Measurements from ENCODE around the gene ANGPTL7. TPM values are rescaled to one million over a fixed set of nuclear protein-coding genes. Genes with fewer than 3 reads are reported as not detected.

Gene ANGPTL7, protein sequence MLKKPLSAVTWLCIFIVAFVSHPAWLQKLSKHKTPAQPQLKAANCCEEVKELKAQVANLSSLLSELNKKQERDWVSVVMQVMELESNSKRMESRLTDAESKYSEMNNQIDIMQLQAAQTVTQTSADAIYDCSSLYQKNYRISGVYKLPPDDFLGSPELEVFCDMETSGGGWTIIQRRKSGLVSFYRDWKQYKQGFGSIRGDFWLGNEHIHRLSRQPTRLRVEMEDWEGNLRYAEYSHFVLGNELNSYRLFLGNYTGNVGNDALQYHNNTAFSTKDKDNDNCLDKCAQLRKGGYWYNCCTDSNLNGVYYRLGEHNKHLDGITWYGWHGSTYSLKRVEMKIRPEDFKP
- total RNA-seq (2013; cell fraction: nucleolus; rRNA removed) = not detected in 2 replicates
- total RNA-seq (2014; rRNA removed) (not detected in 2 replicates), total RNA-seq (2014; rRNA removed; fragmentation: Illumina TruSeq; extraction: Trizol) (not detected in 2 replicates), total RNA-seq (2021) (not detected in 2 replicates), polyA plus RNA-seq (2011; rRNA removed) (not detected in 2 replicates), polyA plus RNA-seq (2014; fragmentation: Illumina TruSeq; extraction: Trizol) (not detected in 2 replicates), polyA plus RNA-seq (2014; fragmentation: Nextera tagmentation; extraction: Ambion mirVana) (not detected), polyA plus RNA-seq (2014; rRNA removed) (not detected in 2 replicates), polyA plus RNA-seq (2016; fragmentation: Nextera tagmentation; extraction: Ambion mirVana) (under 1 TPM in 1 of 2 experiments, not detected in 1; 0.09 TPM), polyA minus RNA-seq (2011; rRNA and poly(A)+ RNA removed) (not detected in 2 replicates), Bru-seq, nascent RNA (not detected), BruChase-seq, experiment 1, labeled RNA remaining after a 6-hour chase (not detected), BruChase-seq, experiment 2, labeled RNA remaining after a 2-hour chase (not detected)
- not detected for polyA plus RNA-seq (2011; ENCODE audit: low read depth)
- not detected in 2 replicates for polyA plus RNA-seq (2011; cell fraction: cytosol; rRNA removed)
- polyA plus RNA-seq (2011; cell fraction: nucleus; rRNA removed) = not detected in 2 replicates
- polyA plus RNA-seq (2012) = 0.06 and 0.07 TPM in 2 replicates
- not detected in 2 replicates for polyA minus RNA-seq (2011; cell fraction: cytosol; rRNA and poly(A)+ RNA removed)
- polyA minus RNA-seq (2011; cell fraction: nucleus; rRNA and poly(A)+ RNA removed) = not detected in 2 replicates
- long read RNA-seq, experiment 1 = 0 reads
- long read RNA-seq, experiment 2 = 0 reads

- Histone ChIP-seq H3K36me3 (ENCODE audit: control insufficient read depth in 2 of 2, insufficient read depth in 2 of 2, low read length in 1 of 2) (peaks cover 15 to 26% of the 10 kb centered on the region in 2 experiments), H3K27ac (ENCODE audit: control insufficient read depth, insufficient read depth) (no peak within 1 kb of the TSS), H3K4me1 (ENCODE audit: control insufficient read depth, insufficient read depth, low read length) (no peaks in the 10 kb centered on the region), H3K79me2 (ENCODE audit: control insufficient read depth, insufficient read depth, low read length) (no peaks in the 10 kb centered on the region), H3K4me3 (no peak within 1 kb of the TSS), H3K27me3 (replicated peaks in 1 of 2; ENCODE audit: control insufficient read depth in 2 of 2, insufficient read depth in 2 of 2, low read length in 1 of 2) (no peaks in the 10 kb centered on the region), H4K20me1 (ENCODE audit: control insufficient read depth, insufficient read depth) (no peaks in the 10 kb centered on the region), H2AFZ (ENCODE audit: control insufficient read depth, low read depth, low read length) (no peak within 1 kb of the TSS), H3K4me2 (ENCODE audit: control insufficient read depth, insufficient read depth) (no peak within 1 kb of the TSS), H3K9ac (ENCODE audit: control insufficient read depth, insufficient read depth, low read length) (no peak within 1 kb of the TSS), H3K9me3 (replicated peaks; ENCODE audit: control insufficient read depth, insufficient read depth, low read length) (no peaks in the 10 kb centered on the region)
- intact Hi-C loops (cut with micrococcal nuclease; ENCODE audit: unreplicated experiment) = no loop called here
- no peak for ATAC-seq
- BruUV-seq (replicated peaks) = no TSS peak
- POLR2A ChIA-PET = no interaction called here
- DNase-seq (ENCODE audit: low read depth, low spot score) = no peak
- in situ Hi-C loops (cut with MboI) = no loop called here
- RAD21 ChIA-PET (ENCODE audit: unreplicated experiment) = no interaction called here
- no peak for FAIRE-seq
- CTCF ChIA-PET = interaction anchor here (1.0 to 1.3 kb wide), 2 partner anchors 9 to 151 kb away, joined by 3 read pairs; no protein-coding TSS in a partner anchor
- whole genome bisulfite sequencing (ENCODE audit: insufficient coverage, insufficient replicate concordance, low lambda C conversion rate, missing lambda C conversion rate) = 95% methylated on average over 8 of the region's 8 CpGs
- SMC1A ChIA-PET (ENCODE audit: uncharacterized antibody, unreplicated experiment) = no interaction called here
- TF ChIP-seq ATF7 (IDR thresholded peaks at IDR 0.05; ENCODE audit: low read depth) (no peak), YBX1 (IDR thresholded peaks at IDR 0.05) (no peak), HCFC1 (IDR thresholded peaks at IDR 0.05; ENCODE audit: low read length) (no peak), EP300 (IDR thresholded peaks at IDR 0.05; ENCODE audit: borderline replicate concordance in 1 of 2, control insufficient read depth in 1 of 2, low read depth in 2 of 2, low read length in 2 of 2) (no peak), CUX1 (IDR thresholded peaks at IDR 0.05; ENCODE audit: insufficient replicate concordance, low read depth, low read length) (no peak), ZBTB11 (CRISPR knock-in tag; IDR thresholded peaks at IDR 0.05) (no peak), BCL11A (IDR thresholded peaks at IDR 0.05; ENCODE audit: low read depth, low read length) (no peak)
Observed at GRCh38 chr1:11188858-11189451, at the start of gene ANGPTL7. Gene ANGPTL7, plus strand, starts transcription at chr1:11189355. Its CDS starts 225 bp downstream, at chr1:11189580.

All from GM12878 (cell line).